Measurements from ENCODE around the gene YAE1.

- TF ChIP-seq POLR2A (IDR thresholded peaks at IDR 0.05) (no peak), CTCF (IDR thresholded peaks at IDR 0.05) (no peak)
These were observed 38.9 kb upstream of the YAE1 start for GRCh38 chr7:39527296-39527695.

Measured in breast epithelium (tissue), 3 donors.